A172 (cell line): ENCODE measurements around the gene CNGA3. TPM values are rescaled to one million over a fixed set of nuclear protein-coding genes. Genes with fewer than 3 reads are reported as not detected.

Experiments used
- DNase-seq: peaks from one replicate; pipeline ENCODE4 v3.0.0-alpha.2; 2015; ENCODE audit warnings: low spot score
- total RNA-seq: library from RNA; depleted of rRNA; stranded (reverse); fragments of >200 nt; shearing (Covaris generic); gene quantifications from 2 replicates; pipeline ENCODE4 v1.2.3, GENCODE V29; 2014

Gene CNGA3
- total RNA-seq, 1 experiment from 2014 or later: not detected

DNA sequence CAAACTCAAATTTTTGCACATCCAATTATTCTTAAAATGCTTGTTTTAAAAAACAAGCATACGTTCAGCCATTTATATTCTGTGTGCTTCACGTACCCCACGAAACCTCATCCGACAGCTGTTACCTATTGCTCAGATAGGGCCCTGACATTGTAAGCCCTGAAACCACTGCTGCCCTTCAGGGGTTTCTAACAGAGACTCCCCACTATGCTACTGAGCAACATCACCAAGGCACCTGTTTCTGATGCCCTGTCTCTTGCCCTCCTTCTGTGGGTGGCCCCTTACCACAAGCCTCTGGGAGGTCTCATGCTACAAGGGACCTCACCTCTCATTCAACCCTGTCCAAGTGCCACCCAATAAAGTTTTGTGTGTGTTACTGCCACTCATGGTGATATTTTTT lies 18.5 kb upstream of the CNGA3 start:
- no peak for DNase-seq

DNA sequence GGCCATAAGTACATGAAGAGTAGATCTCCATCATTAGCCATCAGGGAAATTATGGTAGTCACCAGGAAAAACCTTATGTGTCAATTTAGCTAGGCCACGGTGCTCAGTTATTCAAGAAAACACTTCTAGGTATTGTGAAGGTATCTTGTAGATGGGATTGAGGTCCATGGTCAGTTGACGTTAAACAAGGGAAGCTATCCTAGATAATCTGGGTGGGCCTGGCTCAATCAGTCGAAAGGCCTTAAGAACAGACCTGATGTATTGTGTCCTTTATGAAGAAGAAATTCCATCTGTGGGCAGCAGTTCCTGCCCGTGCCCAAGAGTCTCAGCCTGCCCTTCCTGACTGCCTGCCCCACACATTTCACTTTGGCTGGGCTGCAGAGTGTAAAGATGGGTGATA lies 16.7 kb upstream of the CNGA3 start:
- DNase-seq: no peak

DNA sequence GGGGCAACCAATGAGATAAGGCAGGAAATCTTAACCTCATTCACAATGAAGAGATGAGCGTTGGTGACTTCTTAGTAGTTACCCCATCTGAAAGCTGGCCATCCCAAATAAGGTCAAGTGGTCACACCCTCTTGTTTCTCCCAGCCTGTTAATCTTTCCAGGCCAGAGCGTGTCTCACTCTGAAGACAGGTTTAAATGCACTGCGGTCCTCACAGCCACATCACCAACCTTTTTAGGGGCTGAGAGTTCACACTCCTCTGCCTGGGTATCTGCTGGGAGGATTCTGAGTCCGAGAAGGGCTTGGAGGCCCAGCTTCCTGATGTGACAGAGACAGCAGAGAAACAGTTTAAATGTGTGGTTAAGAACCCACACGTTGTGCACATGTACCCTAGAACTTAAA lies 13.3 kb upstream of the CNGA3 start:
- DNase-seq: no peak

DNA sequence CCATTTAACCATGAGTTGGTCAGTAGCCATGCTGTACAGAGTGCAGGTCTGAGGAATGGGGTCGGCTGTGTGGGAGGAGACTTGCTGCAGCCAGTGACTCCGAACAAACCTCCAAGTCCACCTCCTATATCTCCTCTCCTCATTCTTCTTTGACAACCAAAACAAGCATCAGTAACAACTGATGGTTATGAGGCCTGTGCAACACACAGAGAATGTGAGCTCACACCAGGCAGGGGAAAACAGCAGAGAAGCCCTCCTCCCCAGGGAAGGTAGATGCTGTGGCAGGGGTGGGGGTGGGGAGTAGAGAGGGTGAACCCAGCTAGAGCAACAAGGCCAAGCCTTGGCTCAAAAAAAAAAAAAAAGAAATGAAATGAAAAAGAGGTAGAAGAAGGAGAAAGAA lies 12.3 kb upstream of the CNGA3 start:
- peak; percentile 13 for DNase-seq

DNA sequence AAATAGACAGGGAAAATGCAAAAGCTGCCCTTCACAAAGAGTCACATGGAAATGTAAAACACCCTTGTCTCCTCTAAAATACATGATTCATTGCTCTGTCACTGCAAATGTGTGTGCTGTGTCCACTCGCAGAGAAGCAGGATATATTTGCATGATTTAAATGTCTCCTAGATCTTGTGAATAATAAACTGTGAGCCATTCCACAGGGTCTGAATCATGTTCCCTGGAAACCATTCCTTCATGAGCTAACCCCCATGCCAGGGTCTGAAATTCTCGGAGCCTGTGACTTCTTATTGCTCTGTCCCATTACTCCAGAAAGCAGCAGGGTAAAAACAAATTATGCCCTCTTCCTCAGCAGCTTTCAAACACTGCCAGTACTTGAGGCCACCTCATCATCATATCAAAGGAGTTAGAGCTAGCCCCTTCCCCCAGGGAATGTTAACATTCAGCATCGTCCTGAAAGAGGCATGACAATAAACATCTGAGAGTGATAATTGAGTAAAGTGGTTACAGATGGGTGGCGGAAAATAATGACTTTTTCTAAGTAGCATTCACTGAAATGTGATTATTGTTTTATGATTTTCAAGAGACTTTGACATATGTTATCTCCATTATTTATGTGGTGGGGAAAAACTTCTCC lies 11.7 kb upstream of the CNGA3 start:
- peak; percentile 90 for DNase-seq

DNA sequence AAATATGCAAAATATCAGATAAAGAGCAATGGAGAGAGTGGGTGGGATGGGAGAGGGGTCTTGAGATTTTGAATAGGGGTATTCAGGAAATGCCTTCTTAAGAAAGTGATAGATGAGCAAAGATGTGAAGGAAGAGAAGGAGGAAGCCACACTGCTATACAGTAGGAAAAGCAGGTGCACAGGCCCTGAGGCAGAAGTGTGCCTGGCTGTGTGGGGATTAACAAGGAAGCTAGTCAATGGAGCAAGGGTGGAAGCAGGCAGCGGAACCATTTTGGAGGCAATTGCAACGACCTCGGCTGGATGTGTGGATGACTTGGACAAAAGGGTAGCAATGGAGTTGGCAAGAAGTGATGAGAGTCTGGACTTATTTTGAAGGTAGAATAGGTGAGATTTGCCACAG lies 11.0 kb upstream of the CNGA3 start:
- no peak for DNase-seq

DNA sequence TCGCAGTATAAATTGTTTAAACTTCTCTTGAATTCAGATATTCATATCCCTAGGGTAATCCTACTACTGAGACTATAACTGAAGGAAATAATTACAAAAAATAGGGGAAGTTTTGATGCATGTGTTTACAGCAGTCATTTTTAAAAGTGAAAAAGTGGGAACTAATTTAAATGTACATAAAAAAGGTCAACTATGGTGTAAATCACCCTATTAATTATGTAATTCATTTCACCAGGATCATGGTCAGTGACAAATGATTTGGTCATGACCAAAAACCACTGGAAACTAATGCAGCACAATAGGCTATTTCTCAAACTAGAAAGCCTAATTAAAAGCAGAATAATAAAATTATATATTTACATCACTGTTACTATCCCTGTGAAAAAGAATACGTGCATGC lies 5.0 kb upstream of the CNGA3 start:
- no peak for DNase-seq

DNA sequence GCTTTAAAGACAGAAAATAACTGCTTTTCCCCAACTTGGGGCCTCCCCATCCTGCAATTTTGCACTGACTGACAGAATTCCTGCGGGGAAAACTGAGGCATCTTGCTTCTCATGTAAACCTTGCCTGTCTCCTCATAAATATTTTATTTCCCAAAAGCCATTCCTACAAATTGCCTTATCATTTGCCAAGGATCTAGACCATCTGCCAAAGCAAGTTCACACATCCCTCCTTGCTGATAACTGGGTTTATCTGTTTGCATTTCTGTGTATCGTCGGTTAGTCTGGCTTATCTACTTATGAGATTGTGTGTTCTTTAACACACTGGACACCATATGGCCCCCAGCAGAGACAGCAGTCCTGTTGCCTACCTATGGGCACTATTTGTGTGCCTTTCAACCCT lies 3.0 kb upstream of the CNGA3 start:
- DNase-seq: no peak

DNA sequence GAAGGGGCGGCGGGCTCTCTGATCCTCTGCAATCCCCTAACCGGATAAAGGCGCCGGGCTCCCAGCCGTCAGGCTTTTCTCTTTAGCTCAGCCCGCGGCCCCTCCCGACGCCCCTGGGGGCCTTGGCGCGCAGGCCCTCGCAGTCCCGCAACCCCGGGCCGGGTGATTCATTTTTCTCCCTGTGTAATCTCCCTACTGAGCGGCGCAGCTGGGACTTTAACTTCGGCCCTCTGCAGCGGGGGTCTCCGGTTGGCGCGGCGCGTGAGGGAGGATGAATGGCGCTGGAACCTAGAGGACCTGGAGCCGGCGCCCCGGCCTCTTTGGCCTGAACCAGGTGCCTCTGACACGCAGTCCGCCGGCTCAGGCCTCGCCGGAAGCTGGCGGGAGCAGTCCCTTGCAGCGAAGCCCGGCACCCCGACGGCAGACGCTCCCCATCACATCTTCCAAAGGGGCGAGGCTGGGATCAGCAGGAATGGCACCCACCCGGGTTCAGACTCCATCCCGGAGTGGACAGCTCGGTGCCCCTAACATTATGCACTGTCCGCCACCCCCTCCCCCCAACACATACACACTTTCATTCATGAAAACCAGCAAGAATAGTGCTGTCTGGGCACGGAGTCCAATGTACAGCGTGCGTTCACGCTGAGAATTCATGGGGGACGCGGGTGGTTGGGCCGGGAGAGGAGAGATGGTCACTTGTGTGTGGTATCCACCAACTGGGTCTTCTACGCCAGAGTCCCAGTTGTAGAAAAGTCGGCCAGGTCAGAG lies 1.2 kb downstream of the CNGA3 start:
- no peak for DNase-seq

DNA sequence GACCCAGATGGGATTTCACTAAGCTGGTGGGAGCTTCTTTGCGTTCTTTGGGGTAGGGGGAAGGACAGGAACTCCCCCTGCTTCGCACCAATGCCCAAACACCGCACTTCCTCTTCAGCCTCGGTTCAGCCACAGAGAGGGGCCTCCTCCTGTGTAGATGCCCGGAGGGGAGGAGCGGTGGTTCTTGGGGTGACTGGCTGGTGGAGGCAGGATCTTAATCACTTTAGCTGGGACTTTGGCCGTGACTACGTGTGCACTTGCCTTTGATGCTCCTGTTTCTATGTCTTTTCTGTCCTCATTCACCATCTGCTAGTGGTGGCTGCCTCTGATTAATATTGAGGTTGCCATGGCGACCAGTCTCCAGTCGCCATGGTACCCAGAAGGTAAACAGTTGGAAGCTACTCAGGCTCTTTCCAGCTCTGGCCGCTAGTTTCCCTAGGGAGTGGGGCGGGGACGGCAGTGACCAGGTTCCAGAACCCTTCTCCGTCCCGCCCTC lies 1.9 kb downstream of the CNGA3 start:
- DNase-seq: no peak

DNA sequence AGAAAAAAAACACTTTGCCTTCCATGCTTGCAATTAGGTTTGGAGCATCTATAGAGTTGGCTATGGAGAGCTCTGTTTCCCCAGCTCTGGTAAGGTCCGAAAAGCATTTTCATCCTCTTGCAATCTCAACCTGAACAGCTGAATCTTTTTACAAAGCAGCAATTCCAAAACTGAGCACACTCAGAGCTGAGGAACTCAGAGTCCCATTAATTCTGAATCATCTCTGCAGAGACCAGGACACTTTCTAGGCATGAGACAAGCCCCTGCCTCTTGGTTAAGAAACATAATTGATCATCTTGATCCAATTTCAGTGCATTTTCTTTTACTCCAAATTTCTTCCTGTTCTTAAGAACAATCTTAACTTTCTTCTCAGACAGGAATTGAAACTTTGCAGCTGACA lies 4.2 kb downstream of the CNGA3 start:
- no peak for DNase-seq

DNA sequence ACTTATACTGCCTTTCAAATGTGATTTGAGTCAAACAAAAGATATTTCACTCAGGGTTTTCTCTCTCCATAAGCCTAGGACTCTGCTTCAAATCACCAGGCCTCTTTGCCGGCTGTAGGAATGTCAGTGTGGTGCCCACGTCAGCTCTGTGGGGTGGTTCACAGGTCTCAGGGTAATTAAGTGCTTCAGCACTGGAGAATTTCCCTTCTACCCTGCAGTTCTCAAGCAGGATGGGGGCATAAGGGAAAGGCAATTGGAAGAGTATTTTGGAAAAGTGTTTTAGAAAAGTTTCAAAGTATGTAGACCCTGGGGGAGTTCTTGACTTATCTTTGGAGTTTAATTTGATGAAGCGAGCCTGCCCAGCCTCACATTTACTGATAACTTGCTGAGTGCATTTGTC lies 9.6 kb downstream of the CNGA3 start:
- DNase-seq: no peak

DNA sequence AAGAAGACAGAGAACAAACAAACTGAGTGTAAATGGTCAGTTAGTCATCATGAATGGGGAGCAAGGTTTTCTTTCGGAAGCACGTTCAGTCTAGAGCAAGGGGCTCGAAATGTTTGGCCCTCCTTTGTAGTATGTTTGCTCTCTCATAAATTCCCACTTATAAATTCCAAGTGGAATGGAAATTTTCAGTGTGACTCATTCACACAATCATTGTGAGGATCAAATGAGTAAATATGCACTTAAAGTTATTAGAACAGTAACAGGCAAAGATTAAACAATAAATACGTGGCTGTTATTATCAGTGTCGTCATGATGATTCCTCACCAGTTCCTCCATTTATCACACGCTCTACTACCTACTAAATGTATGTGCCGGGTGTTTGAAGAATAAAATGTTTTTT lies 10.5 kb downstream of the CNGA3 start:
- peak; percentile 4 for DNase-seq

DNA sequence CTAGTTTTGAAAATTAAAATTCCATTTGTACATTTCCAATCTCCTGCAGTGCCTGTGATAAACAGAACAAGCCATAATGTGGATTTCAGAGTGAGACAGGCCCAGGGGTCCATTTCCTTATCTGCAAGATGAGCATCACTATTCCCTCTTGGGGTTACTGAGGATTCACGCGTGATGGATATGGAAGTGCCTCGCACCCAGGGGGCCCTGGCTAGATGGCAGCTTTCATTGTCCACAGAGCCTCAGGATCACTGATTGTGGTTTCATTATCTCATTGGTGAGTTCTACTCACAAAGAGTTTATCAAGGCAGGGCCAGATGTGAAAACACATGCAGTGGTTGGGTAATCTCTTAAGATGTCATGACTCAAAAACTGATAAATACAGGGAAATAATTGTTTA lies 11.6 kb downstream of the CNGA3 start:
- no peak for DNase-seq

DNA sequence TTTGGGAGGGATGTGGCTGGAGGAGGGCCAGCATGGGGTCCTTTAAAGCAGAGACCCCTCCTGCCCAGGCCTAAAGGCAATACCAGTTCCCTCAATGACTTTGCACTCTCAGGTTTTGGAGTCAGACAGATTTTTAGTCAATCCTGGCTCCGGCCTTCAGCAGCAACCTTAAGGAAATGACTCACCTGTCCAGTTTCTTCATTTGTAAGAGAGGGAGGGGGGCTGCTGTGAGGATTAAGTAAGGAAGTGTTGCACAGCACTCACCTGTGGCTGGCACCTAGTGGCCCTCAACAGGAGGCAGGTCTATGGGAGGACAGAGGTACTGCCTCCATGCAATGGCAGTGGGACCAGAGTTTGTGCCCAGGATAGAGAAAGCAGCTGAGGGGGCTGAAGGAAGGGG lies 13.7 kb downstream of the CNGA3 start:
- no peak for DNase-seq

DNA sequence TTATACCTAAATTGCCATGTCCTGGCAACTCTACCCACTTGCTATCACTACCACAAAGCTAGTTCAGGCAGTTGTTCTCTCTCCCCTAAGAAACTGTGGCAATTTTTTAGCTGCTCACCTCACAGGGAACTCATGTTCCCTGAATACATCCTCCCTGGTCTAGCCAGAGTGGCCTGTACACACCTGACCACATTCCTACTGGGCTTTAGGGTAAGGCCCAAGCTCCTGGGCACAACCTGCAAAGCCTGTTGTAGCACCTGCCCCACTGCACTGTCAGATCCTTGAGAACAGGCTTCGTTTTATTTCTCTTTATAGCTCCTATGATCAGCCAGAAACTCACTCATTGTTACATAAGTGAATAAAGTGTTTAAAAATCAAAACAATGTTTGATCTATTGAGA lies 21.5 kb downstream of the CNGA3 start:
- DNase-seq: no peak

DNA sequence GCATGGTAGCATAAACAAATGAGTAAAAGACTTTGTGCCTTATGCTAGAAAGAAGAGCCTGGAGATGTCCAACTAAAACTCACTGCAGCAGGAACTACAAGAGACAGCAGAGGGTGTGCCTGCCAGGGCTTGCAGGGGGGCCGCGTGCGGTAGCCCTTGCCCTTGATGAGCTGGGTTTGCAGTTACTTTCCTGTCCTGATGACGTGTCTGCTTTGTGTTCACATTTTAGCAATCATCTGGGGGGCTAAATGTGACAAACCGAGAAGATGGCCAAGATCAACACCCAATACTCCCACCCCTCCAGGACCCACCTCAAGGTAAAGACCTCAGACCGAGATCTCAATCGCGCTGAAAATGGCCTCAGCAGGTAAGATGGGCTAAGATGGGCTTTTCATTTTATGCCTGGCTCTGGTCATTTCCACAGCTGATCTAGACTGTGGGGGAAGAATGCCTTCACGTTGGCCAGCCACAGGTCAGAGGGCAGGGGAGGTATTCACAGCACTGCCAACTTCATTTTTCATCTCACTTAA lies 23.5 kb downstream of the CNGA3 start:
- DNase-seq: no peak

DNA sequence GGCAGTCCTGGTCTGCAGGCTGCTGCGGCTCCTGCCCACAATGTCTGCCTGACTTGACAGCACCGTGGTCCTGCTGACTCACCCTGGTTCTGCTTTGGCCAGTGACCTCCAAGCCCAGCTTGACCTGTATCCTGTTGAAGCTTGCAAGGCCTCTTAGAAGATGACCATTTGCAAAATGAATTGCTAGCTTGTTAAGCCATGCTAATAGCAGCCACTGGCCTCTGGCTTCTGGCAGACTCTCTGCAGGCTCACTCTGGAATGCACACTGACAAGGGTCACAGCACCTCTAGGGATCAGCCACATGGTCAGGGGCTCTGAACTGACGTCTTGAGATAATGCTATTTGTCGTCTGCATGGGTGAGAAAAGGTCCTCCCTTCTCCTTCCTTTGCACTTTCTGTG lies 25.9 kb downstream of the CNGA3 start:
- no peak for DNase-seq

DNA sequence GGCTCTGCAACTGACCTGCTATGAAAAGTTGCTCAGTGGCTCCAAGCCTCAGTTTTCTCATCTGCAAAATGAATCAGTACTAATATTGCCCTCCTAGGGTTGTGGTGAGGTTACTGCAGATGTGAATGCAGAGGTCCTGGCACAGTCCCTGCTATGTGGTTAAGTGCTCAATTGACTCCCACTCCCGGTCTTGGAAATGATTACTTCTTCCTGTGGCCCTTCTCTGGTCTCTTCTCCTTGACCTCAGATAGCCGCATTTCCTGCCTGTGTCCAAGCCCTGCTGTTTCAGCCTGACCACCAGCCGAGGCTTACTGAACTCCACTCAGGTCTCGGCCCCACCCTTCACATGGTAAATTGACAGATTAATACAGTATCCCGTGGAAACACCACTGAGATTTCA lies 26.3 kb downstream of the CNGA3 start:
- no peak for DNase-seq

DNA sequence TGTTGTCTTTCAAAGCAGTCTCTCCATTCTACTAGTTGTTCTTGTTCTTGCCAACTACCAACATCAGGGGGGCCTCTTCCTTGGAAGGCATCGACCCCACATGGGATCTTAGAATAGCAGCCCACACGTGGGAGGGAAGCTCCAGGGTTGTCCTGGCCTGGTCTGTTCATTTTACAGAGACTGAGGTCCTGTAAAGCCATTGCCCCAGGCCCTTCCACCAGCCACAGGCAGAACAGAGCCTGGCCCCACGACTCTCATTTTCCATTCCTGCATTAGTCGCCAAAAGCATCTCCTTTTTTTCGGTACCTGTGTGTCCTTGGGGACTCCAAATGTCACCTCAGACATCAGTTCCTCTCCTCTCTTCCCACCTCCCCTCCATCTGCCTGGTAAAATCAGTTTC lies 28.0 kb downstream of the CNGA3 start:
- no peak for DNase-seq

DNA sequence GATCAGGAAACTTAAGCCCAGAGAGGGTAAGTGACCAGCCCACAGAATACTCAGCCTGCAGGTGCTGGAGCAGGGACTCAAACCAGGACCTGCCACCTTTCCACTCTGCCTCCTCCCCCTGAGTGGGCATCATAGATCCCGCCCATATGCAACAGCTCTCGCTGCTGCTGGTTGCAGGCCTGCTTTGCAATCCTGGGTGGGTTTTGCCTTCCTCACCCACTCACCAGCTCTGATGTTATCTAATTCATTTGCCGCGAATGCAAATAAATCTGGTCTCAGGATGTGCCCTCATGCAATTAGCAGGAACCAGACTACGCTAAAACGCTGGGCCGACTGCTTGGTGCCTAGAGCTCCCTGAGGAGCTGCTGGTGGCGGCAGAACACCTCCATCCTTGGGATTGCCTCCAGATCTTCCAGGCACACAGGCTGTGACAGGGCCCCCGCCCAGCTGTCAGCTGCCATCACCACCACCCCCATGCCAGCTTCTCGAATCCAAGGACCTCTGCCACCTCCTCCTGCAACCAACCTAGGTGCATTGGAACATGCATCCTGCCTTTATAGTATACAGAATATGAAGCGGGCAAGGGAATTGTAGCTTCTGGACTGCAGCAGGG lies 28.8 kb downstream of the CNGA3 start:
- DNase-seq: no peak

DNA sequence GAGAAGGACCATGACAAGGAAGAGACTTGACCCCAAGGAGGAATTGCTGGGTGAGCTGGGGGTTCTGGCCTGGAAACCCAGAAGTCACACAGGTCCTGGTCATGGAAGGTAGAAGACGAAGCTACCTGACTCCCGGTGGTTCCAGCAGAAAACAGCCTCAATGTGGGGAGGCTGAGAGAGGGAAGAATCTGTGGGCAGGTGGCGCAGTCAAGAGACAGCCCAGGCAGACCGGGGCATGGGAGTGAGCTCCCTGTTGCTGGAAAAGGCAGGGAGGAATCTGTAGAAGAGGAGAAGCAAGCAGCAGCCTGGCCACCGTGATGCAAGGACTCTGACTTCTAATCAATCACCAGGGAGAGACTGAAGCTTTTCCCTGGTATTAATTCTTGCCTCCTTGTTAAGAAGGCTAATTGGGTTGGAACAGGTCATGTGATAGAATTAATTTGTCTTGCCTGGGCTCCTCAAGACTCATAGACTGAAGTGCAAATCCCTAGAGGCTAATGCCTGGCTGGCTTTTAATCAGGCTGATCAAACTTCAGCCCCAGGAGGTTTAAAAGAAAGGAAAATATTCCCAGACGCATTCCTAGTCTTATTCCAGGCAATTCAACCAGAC lies 30.1 kb downstream of the CNGA3 start:
- no peak for DNase-seq

DNA sequence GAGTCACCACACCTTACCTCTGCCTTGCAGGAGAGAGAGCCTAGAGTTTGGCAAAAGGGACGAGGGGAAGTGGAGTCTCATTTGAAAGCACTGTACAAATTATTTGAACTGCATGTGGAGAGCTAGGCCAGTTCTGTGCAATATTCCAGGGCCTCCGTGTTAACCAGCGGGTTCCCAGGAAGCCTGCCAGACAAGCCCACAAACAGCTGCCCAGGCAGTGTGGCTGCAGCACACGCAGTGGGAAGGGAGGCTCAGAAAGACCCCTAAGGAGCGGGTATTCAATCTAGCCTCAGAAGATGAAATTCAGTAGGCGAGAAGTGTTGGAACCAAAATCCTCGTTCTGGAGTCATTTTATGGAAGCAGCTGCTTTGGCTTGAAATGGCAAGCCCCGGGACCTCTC lies 30.7 kb downstream of the CNGA3 start:
- no peak for DNase-seq
